Endothelial cell (in vitro differentiated cells): Measurements from ENCODE around the gene ATP4B. TPM values are rescaled to one million over a fixed set of nuclear protein-coding genes. Genes with fewer than 3 reads are reported as not detected.
A peak's percentile ranks its signal among the peaks of the same experiment; 100 is the strongest.
"Not testable (repeated sequence)": the region's sequence is repeated elsewhere in the genome, so short reads cannot be mapped to it uniquely, and the experiment has no call there.

Source experiments
- DNase-seq: peaks from one replicate; pipeline ENCODE4 v3.0.0; 2021; ENCODE audit warnings: low spot score
- H3K27ac Mint-ChIP-seq: one replicate; pipeline ENCODE4 v1.8.0; 2021; ENCODE audit warnings: mixed read lengths, inconsistent platforms; ENCODE audit not compliant: unreplicated experiment
- H3K27me3 Mint-ChIP-seq: one replicate; pipeline ENCODE4 v1.8.0; 2021; ENCODE audit warnings: mild to moderate bottlenecking, moderate library complexity, mixed read lengths, inconsistent platforms; ENCODE audit not compliant: unreplicated experiment
- H3K36me3 Mint-ChIP-seq: one replicate; pipeline ENCODE4 v1.8.0; 2021; ENCODE audit warnings: mild to moderate bottlenecking, low read depth, mixed read lengths, inconsistent platforms; ENCODE audit not compliant: unreplicated experiment
- H3K4me1 Mint-ChIP-seq: one replicate; pipeline ENCODE4 v1.8.0; 2021; ENCODE audit warnings: mild to moderate bottlenecking, mixed read lengths, inconsistent platforms; ENCODE audit not compliant: unreplicated experiment
- H3K4me3 Mint-ChIP-seq: one replicate; pipeline ENCODE4 v1.8.0; 2021; ENCODE audit warnings: mild to moderate bottlenecking, mixed read lengths, inconsistent platforms; ENCODE audit not compliant: unreplicated experiment
- H3K9me3 Mint-ChIP-seq: one replicate; pipeline ENCODE4 v1.8.0; 2021; ENCODE audit warnings: mixed read lengths, inconsistent platforms; ENCODE audit not compliant: unreplicated experiment
- total RNA-seq: library from RNA; stranded (reverse); fragmentation: NEBNext Ultra II Directional; extraction: Animal tissue kit (Norgen Biotek cat#: 25700); gene quantifications from one replicate; pipeline ENCODE4 v1.2.1, GENCODE V29; 2021; ENCODE audit not compliant: unreplicated experiment
- TF ChIP-seq, protein P1 (sequence below): fragments of 200-600 bp; sonication (generic); IDR thresholded peaks from one replicate; pipeline ENCODE4 v1.5.0; 2021; ENCODE audit warnings: antibody characterized with exemption; ENCODE audit not compliant: unreplicated experiment

The ATP4B gene
- total RNA-seq, 1 donor from 2014 or later: not detected

DNA sequence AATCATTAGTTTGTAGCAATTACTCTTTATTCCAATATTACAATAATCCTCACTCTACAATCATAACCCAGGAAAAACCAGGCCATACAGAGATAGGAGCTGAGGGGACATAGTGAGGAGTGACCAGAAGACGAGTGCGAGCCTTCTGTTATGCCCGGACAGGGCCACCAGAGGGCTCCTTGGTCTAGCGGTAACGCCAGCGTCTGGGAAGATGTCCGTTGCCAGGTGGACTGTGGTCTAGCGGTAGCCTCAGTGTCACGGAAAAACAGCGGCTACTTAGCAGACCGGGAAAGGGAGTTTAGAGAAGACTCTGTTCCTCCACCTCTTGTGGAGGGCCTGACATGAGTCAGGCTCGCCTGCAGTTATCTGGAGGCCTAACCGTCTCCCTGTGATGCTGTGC lies 36.5 kb downstream of the ATP4B start:
- H3K4me1 Mint-ChIP-seq, H3K4me3 Mint-ChIP-seq, H3K9me3 Mint-ChIP-seq, H3K27ac Mint-ChIP-seq, H3K27me3 Mint-ChIP-seq: not testable (repeated sequence)
- TF ChIP-seq, protein P1, sequence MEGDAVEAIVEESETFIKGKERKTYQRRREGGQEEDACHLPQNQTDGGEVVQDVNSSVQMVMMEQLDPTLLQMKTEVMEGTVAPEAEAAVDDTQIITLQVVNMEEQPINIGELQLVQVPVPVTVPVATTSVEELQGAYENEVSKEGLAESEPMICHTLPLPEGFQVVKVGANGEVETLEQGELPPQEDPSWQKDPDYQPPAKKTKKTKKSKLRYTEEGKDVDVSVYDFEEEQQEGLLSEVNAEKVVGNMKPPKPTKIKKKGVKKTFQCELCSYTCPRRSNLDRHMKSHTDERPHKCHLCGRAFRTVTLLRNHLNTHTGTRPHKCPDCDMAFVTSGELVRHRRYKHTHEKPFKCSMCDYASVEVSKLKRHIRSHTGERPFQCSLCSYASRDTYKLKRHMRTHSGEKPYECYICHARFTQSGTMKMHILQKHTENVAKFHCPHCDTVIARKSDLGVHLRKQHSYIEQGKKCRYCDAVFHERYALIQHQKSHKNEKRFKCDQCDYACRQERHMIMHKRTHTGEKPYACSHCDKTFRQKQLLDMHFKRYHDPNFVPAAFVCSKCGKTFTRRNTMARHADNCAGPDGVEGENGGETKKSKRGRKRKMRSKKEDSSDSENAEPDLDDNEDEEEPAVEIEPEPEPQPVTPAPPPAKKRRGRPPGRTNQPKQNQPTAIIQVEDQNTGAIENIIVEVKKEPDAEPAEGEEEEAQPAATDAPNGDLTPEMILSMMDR: peak; percentile 62
- DNase-seq: peak; percentile 50
- H3K36me3 Mint-ChIP-seq: peaks cover 43% of the 10 kb centered on the region

DNA sequence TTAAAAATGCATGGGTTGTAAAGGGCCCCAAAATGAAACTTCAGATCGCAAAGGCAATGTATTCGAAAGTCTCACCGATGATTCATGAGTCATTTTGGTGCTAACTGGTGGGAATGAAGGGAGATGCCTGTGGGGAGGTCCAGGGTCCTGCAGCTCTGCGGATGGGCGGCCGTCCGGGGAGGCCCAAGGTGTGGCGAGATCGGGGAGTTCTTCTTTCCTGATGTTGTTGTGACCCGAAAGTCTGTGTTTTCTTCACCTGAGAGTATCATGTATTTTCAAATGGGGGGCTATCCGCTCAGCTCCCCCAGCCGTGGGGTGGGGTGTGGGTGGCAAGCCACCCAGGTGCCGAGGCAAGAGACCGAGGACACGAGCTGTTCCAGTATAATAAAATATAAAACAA lies 37.0 kb downstream of the ATP4B start:
- Mint-ChIP-seq H3K36me3 (peaks cover 43% of the 10 kb centered on the region), H3K4me3 (peak overlapping the region; percentile 49), H3K9me3 (no peaks in the 10 kb centered on the region), H3K4me1 (peaks cover 9% of the 10 kb centered on the region), H3K27me3 (peaks cover 3% of the 10 kb centered on the region), H3K27ac (no peak overlapping the region)
- TF ChIP-seq, protein P1: no peak
- DNase-seq: no peak

DNA sequence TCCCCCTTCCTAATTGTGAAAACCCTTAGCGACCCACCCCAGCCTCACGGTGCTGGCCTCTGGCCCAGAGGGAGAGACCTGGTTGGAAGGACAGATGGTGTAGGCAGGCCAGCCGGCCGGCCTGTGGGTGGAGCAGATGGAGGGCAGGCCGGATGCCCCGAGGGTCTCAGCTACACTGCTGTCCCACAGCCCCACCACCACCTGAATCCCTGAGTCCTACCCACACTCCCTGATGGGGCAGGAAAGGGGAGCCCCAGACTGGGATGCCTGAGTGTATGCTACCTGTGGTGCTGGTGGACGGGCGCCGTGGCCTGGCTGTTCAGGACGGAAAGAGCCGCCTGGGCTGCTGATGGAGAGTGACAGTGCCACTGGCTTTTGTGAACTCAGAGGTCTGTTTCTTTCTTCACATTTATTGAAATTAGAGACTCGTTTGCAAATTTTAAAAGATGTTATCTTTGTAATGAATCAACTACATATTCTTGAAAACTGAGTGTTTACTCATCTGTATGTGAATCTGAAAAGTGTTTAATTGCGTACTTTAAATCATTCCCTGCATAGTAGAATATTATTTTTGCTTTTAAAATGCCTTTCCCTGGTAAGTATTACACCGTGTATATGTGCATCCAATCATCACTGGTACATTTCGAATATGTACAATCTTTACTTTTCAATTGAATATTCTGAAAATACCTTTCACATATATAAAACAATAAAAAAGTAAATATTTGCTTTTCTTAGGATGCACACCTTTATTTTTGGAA lies 37.8 kb downstream of the ATP4B start:
- TF ChIP-seq, protein P1: no peak
- DNase-seq: no peak
- peaks cover 8% of the 10 kb centered on the region for H3K4me1 Mint-ChIP-seq
- no peak overlapping the region for H3K4me3 Mint-ChIP-seq
- H3K27me3 Mint-ChIP-seq: peaks cover 2% of the 10 kb centered on the region
- H3K9me3 Mint-ChIP-seq: no peaks in the 10 kb centered on the region
- H3K27ac Mint-ChIP-seq: no peak overlapping the region
- H3K36me3 Mint-ChIP-seq: peaks cover 38% of the 10 kb centered on the region

DNA sequence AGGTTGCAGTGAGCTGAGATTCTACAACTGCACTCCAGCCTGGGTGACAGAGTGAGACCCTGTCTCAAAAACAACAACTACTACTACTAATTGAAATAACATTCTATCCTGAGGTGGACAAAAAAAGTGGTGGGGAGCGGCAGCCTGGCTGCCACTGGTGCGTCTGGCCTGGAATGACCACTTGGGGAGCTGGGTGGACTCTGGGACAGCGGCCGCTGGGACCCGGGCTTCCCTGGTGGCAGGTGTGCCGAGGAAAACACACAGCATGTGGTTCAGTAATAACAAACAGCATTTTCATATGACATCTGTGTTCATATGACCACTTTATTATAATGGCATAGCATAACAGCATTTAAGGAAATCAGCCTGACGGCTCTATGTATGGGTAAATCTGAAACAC lies 39.5 kb downstream of the ATP4B start:
- no peak for DNase-seq
- Mint-ChIP-seq H3K4me1 (peaks cover 8% of the 10 kb centered on the region), H3K9me3 (no peaks in the 10 kb centered on the region), H3K4me3 (no peak overlapping the region), H3K36me3 (peaks cover 27% of the 10 kb centered on the region), H3K27me3 (peaks cover 2% of the 10 kb centered on the region), H3K27ac (no peak overlapping the region)
- TF ChIP-seq, protein P1: no peak

DNA sequence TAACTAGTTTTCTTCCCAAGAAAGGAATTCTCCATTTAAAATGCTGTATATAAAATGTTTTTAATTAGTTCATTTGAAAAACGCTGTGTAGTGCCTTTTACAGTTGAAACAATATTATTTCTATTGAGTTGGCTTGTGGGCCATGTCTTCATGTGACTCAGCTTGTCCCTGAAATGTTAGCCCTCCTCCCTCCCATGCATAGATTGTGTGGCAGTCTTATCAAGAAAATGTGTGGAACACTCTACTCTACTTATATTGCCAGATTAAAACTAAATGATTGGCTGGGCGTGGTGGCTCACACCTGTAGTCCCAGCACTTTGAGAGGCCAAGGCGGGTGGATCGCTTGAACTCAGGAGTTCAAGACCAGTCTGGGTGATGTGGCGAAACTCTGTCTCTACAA lies 40.0 kb downstream of the ATP4B start:
- peaks cover 24% of the 10 kb centered on the region for H3K36me3 Mint-ChIP-seq
- H3K4me3 Mint-ChIP-seq: no peak overlapping the region
- peaks cover 2% of the 10 kb centered on the region for H3K27me3 Mint-ChIP-seq
- no peak overlapping the region for H3K27ac Mint-ChIP-seq
- H3K9me3 Mint-ChIP-seq: no peaks in the 10 kb centered on the region
- peaks cover 8% of the 10 kb centered on the region for H3K4me1 Mint-ChIP-seq
- no peak for DNase-seq
- TF ChIP-seq, protein P1: no peak
